RWPE2 (cell line): ENCODE data around the gene IQGAP2.
"Not testable (repeated sequence)": the region's sequence is repeated elsewhere in the genome, so short reads cannot be mapped to it uniquely, and the experiment has no call there.

Experiments used
- ATAC-seq: fragments of 200-7000 bp; cut with Tn5 transposase; 3 replicates; pipeline ENCODE4 v1.9.1; 2021; ENCODE audit warnings: low read depth
- DNase-seq: peaks from one replicate; pipeline ENCODE4 v3.0.0-alpha.2; 2020; ENCODE audit warnings: low spot score
- H3K27ac ChIP-seq: fragments of 450-650 bp; 2 replicates; pipeline ENCODE4 v1.5.1; 2017; ENCODE audit warnings: mild to moderate bottlenecking; ENCODE audit not compliant: poor library complexity, severe bottlenecking
- H3K27me3 ChIP-seq: fragments of 250-450 bp; sonication (Bioruptor Pico); 2 replicates; pipeline ENCODE4 v1.5.1; 2021; ENCODE audit warnings: mild to moderate bottlenecking, moderate library complexity; ENCODE audit not compliant: insufficient read depth, poor library complexity, severe bottlenecking
- H3K36me3 ChIP-seq: fragments of 250-450 bp; sonication (Bioruptor Pico); 2 replicates; pipeline ENCODE4 v1.5.1; 2020; ENCODE audit warnings: low read depth, mild to moderate bottlenecking, moderate library complexity
- H3K4me1 ChIP-seq: fragments of 250-450 bp; sonication (Bioruptor Pico); 2 replicates; pipeline ENCODE4 v1.5.1; 2021; ENCODE audit warnings: mild to moderate bottlenecking, moderate library complexity; ENCODE audit not compliant: insufficient read depth, poor library complexity, severe bottlenecking
- H3K4me3 ChIP-seq: fragments of 250-450 bp; sonication (Bioruptor Pico); 2 replicates; pipeline ENCODE4 v1.5.1; 2021; ENCODE audit warnings: mild to moderate bottlenecking, moderate library complexity; ENCODE audit not compliant: severe bottlenecking
- H3K9me3 ChIP-seq: fragments of 250-450 bp; sonication (Bioruptor Pico); 2 replicates; pipeline ENCODE4 v1.5.1; 2021; ENCODE audit warnings: mild to moderate bottlenecking, moderate library complexity; ENCODE audit not compliant: severe bottlenecking
- CTCF ChIP-seq: fragments of 450-650 bp; IDR thresholded peaks from one replicate; pipeline ENCODE4 v1.5.1; 2017; ENCODE audit warnings: mild to moderate bottlenecking, moderate library complexity; ENCODE audit not compliant: poor library complexity, severe bottlenecking

The IQGAP2 gene

GRCh38 chr5:76365561-76365960, 37.5 kb upstream of the IQGAP2 start:
- no peaks in the 10 kb centered on the region for H3K36me3 ChIP-seq
- DNase-seq (no peak), ATAC-seq (no peak)
- no peak overlapping the region for H3K27ac ChIP-seq
- H3K4me1 ChIP-seq: no peaks in the 10 kb centered on the region
- H3K9me3 ChIP-seq: no peaks in the 10 kb centered on the region
- no peak overlapping the region for H3K4me3 ChIP-seq
- TF ChIP-seq CTCF: no peak
- no peaks in the 10 kb centered on the region for H3K27me3 ChIP-seq

- Histone ChIP-seq H3K36me3 (no peaks in the 10 kb centered on the region), H3K9me3 (no peaks in the 10 kb centered on the region), H3K27me3 (no peaks in the 10 kb centered on the region), H3K4me3 (no peak overlapping the region), H3K27ac (no peak overlapping the region), H3K4me1 (peaks cover 1% of the 10 kb centered on the region)
- no peak for DNase-seq
- TF ChIP-seq CTCF: no peak
- no peak for ATAC-seq
These were observed 36.5 kb upstream of the IQGAP2 start for GRCh38 chr5:76366596-76366995.

- H3K27ac ChIP-seq: no peak overlapping the region
- H3K4me3 ChIP-seq: no peak overlapping the region
- H3K36me3 ChIP-seq: no peaks in the 10 kb centered on the region
- H3K9me3 ChIP-seq: no peaks in the 10 kb centered on the region
- peaks cover 10% of the 10 kb centered on the region for H3K4me1 ChIP-seq
- ATAC-seq: peak; percentile 8; the same call in 1 of the 3 replicates
- H3K27me3 ChIP-seq: no peaks in the 10 kb centered on the region
- no peak for TF ChIP-seq CTCF
- no peak for DNase-seq
These were observed 35.3 kb upstream of the IQGAP2 start for GRCh38 chr5:76367623-76368371.

- H3K4me1 ChIP-seq: peaks cover 13% of the 10 kb centered on the region
- ATAC-seq (no peak), DNase-seq (no peak)
- no peaks in the 10 kb centered on the region for H3K9me3 ChIP-seq
- H3K27me3 ChIP-seq: no peaks in the 10 kb centered on the region
- H3K4me3 ChIP-seq: no peak overlapping the region
- H3K36me3 ChIP-seq: no peaks in the 10 kb centered on the region
- TF ChIP-seq CTCF: no peak
- no peak overlapping the region for H3K27ac ChIP-seq
These were observed 34.1 kb upstream of the IQGAP2 start for GRCh38 chr5:76368941-76369340.

- not testable (repeated sequence) for H3K27ac ChIP-seq, H3K27me3 ChIP-seq, ATAC-seq, H3K36me3 ChIP-seq, DNase-seq, H3K9me3 ChIP-seq, H3K4me3 ChIP-seq
- peaks cover 13% of the 10 kb centered on the region for H3K4me1 ChIP-seq
These were observed 33.4 kb upstream of the IQGAP2 start for GRCh38 chr5:76369668-76370067.
